ENCODE results near the gene TPH1. TPM values are rescaled to one million over a fixed set of nuclear protein-coding genes. Genes with fewer than 3 reads are reported as not detected.
A peak's percentile ranks its signal among the peaks of the same experiment; 100 is the strongest.

The TPH1 gene
- total and polyA plus RNA-seq, 5 donors from 2014 or later = 0.26 to 0.74 TPM; not detected in 3

DNA sequence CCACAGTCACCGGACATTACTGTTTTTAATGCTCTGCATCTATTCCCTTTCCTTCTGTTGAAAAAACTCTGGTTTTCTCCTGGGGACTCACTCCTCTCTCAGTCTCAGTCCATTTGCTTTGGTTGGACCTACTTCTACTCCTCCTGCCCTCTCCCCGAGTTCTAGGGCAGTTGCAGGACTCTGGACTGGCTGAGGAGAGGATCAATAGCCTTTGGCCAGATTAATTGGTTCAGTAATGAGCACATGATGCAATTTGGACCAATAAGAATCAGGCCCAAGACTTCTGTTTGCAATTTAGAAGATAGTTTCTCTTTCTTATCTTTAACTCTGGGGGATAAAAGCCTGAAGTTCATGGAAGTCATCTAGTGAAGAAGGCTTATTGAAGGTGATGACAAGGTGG lies 15.3 kb upstream of the TPH1 start:
- H3K27me3 ChIP-seq (ENCODE audit: control insufficient read depth, insufficient read depth, low read length) = no peaks in the 10 kb centered on the region
- no peak overlapping the region for H3K4me3 ChIP-seq (ENCODE audit: low read depth, low read length)
- H3K9me3 ChIP-seq (ENCODE audit: control insufficient read depth in 2 of 2, low read length in 2 of 2) = no peaks in the 10 kb centered on the region
- H3K36me3 ChIP-seq (ENCODE audit: control insufficient read depth, insufficient read depth, low read length) = no peaks in the 10 kb centered on the region
- H3K27me3 Mint-ChIP-seq = no peaks in the 10 kb centered on the region
- H3K4me1 Mint-ChIP-seq = no peaks in the 10 kb centered on the region
- no peak overlapping the region for H3K27ac Mint-ChIP-seq
- no peak for DNase-seq
- no peak overlapping the region for H3K4me3 Mint-ChIP-seq
- peaks cover 10% of the 10 kb centered on the region for H3K36me3 Mint-ChIP-seq
- no peaks in the 10 kb centered on the region for H3K9me3 Mint-ChIP-seq
- H3K4me1 ChIP-seq (ENCODE audit: control insufficient read depth, insufficient read depth, low read length, poor library complexity, severe bottlenecking) = no peaks in the 10 kb centered on the region
- ATAC-seq (ENCODE audit: low read depth in 2 of 2) = no peak
- H3K27ac ChIP-seq (ENCODE audit: insufficient read depth, low read length, poor library complexity, severe bottlenecking) = no peak overlapping the region

DNA sequence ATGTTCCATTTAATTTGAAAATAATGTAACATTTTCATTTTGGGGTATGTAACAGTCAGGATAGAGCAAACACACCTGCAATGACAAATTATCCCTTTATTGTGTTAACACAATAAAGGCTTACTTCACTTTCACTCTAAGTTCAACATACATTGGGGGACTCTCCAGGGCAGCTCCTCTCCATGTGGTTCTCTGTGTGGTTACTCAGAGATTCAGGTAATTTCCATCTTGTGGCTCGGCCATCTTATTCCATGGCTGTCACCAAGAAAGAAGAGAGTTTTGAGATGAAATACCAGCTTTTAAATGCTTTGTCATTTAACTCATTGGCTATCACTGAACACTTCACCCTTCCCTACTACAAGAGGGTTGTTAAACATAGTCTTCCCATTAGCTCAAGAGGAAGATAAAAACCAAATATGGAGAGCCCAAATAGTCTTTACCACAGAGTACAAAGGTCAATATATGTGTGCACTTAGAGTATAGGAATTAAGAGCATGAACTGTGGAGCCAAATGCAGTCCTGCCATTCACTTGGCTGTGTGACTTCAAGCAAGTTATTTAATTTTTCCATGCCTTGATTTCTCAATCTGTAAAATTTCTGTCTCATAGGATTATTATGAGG lies 10.6 kb upstream of the TPH1 start:
- Mint-ChIP-seq H3K4me3 (no peak overlapping the region), H3K9me3 (peaks cover 0 to 2% (median 0%) of the 10 kb centered on the region in 7 donors), H3K4me1 (no peaks in the 10 kb centered on the region), H3K27ac (no peak overlapping the region), H3K36me3 (peaks cover 6% of the 10 kb centered on the region), H3K27me3 (peaks cover 6% of the 10 kb centered on the region)
- no peaks in the 10 kb centered on the region for H3K27me3 ChIP-seq (ENCODE audit: control insufficient read depth, insufficient read depth, low read length)
- H3K4me3 ChIP-seq (ENCODE audit: low read depth, low read length) = no peak overlapping the region
- no peaks in the 10 kb centered on the region for H3K36me3 ChIP-seq (ENCODE audit: control insufficient read depth, insufficient read depth, low read length)
- ATAC-seq (ENCODE audit: low read depth in 2 of 2) (no peak), DNase-seq (no peak)
- no peak overlapping the region for H3K27ac ChIP-seq (ENCODE audit: insufficient read depth, low read length, poor library complexity, severe bottlenecking)
- no peaks in the 10 kb centered on the region for H3K4me1 ChIP-seq (ENCODE audit: control insufficient read depth, insufficient read depth, low read length, poor library complexity, severe bottlenecking)
- H3K9me3 ChIP-seq (ENCODE audit: control insufficient read depth in 2 of 2, low read length in 2 of 2) = no peaks in the 10 kb centered on the region

DNA sequence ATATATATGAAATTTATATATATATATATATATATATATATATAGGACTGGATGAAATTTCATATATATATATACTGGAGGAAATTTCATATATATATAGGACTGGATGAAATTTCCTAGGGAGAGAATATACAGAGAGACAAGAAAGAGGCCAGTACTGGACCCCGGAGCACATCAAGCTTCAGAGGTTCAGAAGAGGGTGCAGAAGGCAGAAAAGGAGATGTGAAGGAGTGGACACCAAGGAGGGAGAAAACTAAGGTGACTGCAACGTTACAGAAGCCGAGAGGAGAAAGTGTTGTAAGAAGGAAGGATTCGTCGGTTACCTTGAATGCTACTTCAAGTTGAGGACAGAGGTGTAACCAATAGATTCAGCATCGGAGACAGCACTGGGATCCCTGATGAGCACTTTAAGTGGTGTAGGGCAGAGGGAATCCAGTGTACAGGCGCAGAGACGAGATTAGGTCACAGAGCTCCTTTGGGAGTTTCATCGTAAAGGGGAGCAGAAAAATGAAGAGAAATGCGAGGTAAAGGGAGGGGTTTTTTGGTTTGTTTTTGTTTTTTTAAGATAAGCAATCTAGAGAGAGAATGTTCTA lies 8.5 kb upstream of the TPH1 start:
- Histone ChIP-seq H3K4me3 (ENCODE audit: low read depth, low read length) (no peak overlapping the region), H3K27ac (ENCODE audit: insufficient read depth, low read length, poor library complexity, severe bottlenecking) (no peak overlapping the region), H3K36me3 (ENCODE audit: control insufficient read depth, insufficient read depth, low read length) (no peaks in the 10 kb centered on the region), H3K27me3 (ENCODE audit: control insufficient read depth, insufficient read depth, low read length) (no peaks in the 10 kb centered on the region), H3K9me3 (ENCODE audit: control insufficient read depth in 2 of 2, low read length in 2 of 2) (no peaks in the 10 kb centered on the region), H3K4me1 (ENCODE audit: control insufficient read depth, insufficient read depth, low read length, poor library complexity, severe bottlenecking) (no peaks in the 10 kb centered on the region)
- DNase-seq = peak in 1 of 3 donors; percentile 6
- Mint-ChIP-seq H3K9me3 (peaks cover 0 to 3% (median 0%) of the 10 kb centered on the region in 7 donors), H3K27me3 (peaks cover 6% of the 10 kb centered on the region), H3K27ac (no peak overlapping the region), H3K36me3 (no peaks in the 10 kb centered on the region), H3K4me1 (no peaks in the 10 kb centered on the region), H3K4me3 (no peak overlapping the region)
- no peak for ATAC-seq (ENCODE audit: low read depth in 2 of 2)

DNA sequence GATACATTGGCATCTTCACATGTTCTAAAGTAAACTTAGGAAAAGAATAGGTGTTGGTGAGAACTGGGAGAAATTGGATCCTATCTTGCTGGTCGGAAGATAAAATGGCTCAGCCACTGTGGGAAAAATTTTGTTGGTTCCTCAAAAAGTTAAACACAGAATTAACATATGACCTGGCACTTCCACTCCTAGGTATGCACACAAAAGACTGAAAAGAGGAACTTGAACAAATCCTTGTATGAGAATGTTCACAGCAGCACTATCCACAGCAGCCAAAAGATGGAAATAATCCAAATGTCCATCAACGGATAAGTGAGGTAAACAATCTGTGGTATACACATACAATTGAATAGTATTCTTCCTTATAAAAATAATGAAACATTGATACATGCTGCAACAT lies 4.8 kb upstream of the TPH1 start:
- Histone ChIP-seq H3K27me3 (ENCODE audit: control insufficient read depth, insufficient read depth, low read length) (peaks cover 9% of the 10 kb centered on the region), H3K4me1 (ENCODE audit: control insufficient read depth, insufficient read depth, low read length, poor library complexity, severe bottlenecking) (no peaks in the 10 kb centered on the region), H3K36me3 (ENCODE audit: control insufficient read depth, insufficient read depth, low read length) (no peaks in the 10 kb centered on the region), H3K27ac (ENCODE audit: insufficient read depth, low read length, poor library complexity, severe bottlenecking) (no peak overlapping the region), H3K4me3 (ENCODE audit: low read depth, low read length) (no peak overlapping the region), H3K9me3 (ENCODE audit: control insufficient read depth in 2 of 2, low read length in 2 of 2) (no peaks in the 10 kb centered on the region)
- DNase-seq (no peak), ATAC-seq (ENCODE audit: low read depth in 2 of 2) (no peak)
- peaks cover 6% of the 10 kb centered on the region for H3K36me3 Mint-ChIP-seq
- no peak overlapping the region for H3K4me3 Mint-ChIP-seq
- peaks cover 0 to 5% (median 2%) of the 10 kb centered on the region in 7 donors for H3K9me3 Mint-ChIP-seq
- no peaks in the 10 kb centered on the region for H3K4me1 Mint-ChIP-seq
- H3K27ac Mint-ChIP-seq = no peak overlapping the region
- peaks cover 27% of the 10 kb centered on the region for H3K27me3 Mint-ChIP-seq

DNA sequence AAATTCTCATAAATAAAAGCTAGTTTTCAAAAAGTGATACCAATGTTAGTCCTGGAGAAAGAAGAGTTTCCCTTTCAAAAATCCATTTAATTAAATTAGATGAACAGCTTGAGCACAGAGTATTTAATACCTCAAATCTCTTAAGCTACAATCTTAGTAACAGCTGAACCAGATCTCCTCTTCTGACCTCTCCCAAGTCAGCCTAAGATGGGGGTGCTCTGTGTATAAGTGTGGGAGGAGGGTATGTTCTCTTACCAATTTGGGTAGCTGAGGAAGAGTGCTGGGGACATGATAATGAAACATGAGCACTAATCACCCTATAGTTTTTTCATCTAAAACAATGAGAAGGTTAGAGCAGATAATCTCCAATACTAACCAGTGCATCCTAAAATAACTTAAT lies 9.6 kb downstream of the TPH1 start:
- no peak for ATAC-seq (ENCODE audit: low read depth in 2 of 2)
- no peaks in the 10 kb centered on the region for H3K36me3 Mint-ChIP-seq

DNA sequence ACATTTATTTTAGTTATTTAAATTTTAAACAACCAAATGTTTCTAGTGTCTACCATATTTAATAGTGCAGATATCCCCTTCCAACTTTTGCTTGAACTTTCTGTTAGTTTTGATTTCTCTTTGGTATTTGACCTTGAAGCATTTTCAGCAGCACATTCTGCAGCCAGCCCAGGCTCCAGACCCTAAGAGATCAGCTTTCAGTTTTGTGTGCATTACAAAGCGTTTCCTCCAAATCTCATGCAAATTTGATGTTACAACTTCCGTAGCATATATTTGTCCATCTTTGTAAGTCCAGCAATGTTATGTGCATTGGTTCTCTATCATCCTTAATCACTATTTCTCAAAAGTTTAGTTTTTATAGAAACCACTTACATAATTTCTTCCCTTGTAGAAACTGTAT lies 18.6 kb downstream of the TPH1 start:
- ATAC-seq (ENCODE audit: low read depth in 2 of 2) = no peak
- no peaks in the 10 kb centered on the region for H3K9me3 Mint-ChIP-seq
- no peaks in the 10 kb centered on the region for H3K4me1 ChIP-seq (ENCODE audit: control insufficient read depth, insufficient read depth, low read length, poor library complexity, severe bottlenecking)
- no peaks in the 10 kb centered on the region for H3K36me3 ChIP-seq (ENCODE audit: control insufficient read depth, insufficient read depth, low read length)
- H3K4me3 ChIP-seq (ENCODE audit: low read depth, low read length) = no peak overlapping the region
- H3K4me3 Mint-ChIP-seq = no peak overlapping the region
- H3K27me3 Mint-ChIP-seq = no peaks in the 10 kb centered on the region
- H3K36me3 Mint-ChIP-seq = no peaks in the 10 kb centered on the region
- no peaks in the 10 kb centered on the region for H3K9me3 ChIP-seq (ENCODE audit: control insufficient read depth in 2 of 2, low read length in 2 of 2)
- H3K4me1 Mint-ChIP-seq = peaks cover 0 to 5% (median 2%) of the 10 kb centered on the region in 4 donors
- no peak for DNase-seq
- H3K27ac ChIP-seq (ENCODE audit: insufficient read depth, low read length, poor library complexity, severe bottlenecking) = no peak overlapping the region
- peak overlapping the region in 1 of 3 donors; percentile 83 for H3K27ac Mint-ChIP-seq
- H3K27me3 ChIP-seq (ENCODE audit: control insufficient read depth, insufficient read depth, low read length) = no peaks in the 10 kb centered on the region

More for the DNA sequence above, 9.6 kb downstream of the TPH1 start:
- Histone ChIP-seq H3K4me3 (ENCODE audit: low read depth, low read length) (no peak overlapping the region), H3K27me3 (ENCODE audit: control insufficient read depth, insufficient read depth, low read length) (no peaks in the 10 kb centered on the region), H3K4me1 (ENCODE audit: control insufficient read depth, insufficient read depth, low read length, poor library complexity, severe bottlenecking) (no peaks in the 10 kb centered on the region), H3K36me3 (ENCODE audit: control insufficient read depth, insufficient read depth, low read length) (no peaks in the 10 kb centered on the region), H3K9me3 (ENCODE audit: control insufficient read depth in 2 of 2, low read length in 2 of 2) (no peaks in the 10 kb centered on the region), H3K27ac (ENCODE audit: insufficient read depth, low read length, poor library complexity, severe bottlenecking) (no peak overlapping the region)
- H3K4me1 Mint-ChIP-seq = no peaks in the 10 kb centered on the region
- no peak for DNase-seq
- H3K9me3 Mint-ChIP-seq = no peaks in the 10 kb centered on the region
- no peak overlapping the region for H3K27ac Mint-ChIP-seq
- peaks cover 12% of the 10 kb centered on the region for H3K27me3 Mint-ChIP-seq
- H3K4me3 Mint-ChIP-seq = no peak overlapping the region

DNA sequence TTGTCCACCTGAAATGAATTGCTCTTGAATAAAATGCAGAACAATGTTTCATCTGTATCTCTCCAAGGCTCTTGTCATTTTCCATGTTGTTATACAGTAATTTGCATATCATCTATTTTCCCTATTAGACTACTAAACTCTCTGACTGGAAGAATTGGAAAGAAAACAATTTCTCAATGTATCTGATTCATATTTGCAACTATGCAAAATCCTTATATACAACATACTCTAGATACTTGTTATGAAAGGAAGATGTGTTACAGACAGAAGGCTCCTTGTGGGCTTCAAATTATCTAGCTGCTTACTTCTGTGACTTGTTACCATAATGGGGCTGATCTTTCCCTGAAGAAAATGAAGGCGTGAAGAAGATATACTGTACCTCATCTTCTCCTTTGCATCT lies 23.6 kb downstream of the TPH1 start:
- no peak for ATAC-seq (ENCODE audit: low read depth in 2 of 2)
- Histone ChIP-seq H3K27ac (ENCODE audit: insufficient read depth, low read length, poor library complexity, severe bottlenecking) (no peak overlapping the region), H3K36me3 (ENCODE audit: control insufficient read depth, insufficient read depth, low read length) (no peaks in the 10 kb centered on the region), H3K4me3 (ENCODE audit: low read depth, low read length) (no peak overlapping the region), H3K4me1 (ENCODE audit: control insufficient read depth, insufficient read depth, low read length, poor library complexity, severe bottlenecking) (no peaks in the 10 kb centered on the region), H3K27me3 (ENCODE audit: control insufficient read depth, insufficient read depth, low read length) (no peaks in the 10 kb centered on the region), H3K9me3 (ENCODE audit: control insufficient read depth in 2 of 2, low read length in 2 of 2) (no peaks in the 10 kb centered on the region)
- DNase-seq = no peak
- Mint-ChIP-seq H3K9me3 (no peaks in the 10 kb centered on the region), H3K36me3 (no peaks in the 10 kb centered on the region), H3K27me3 (no peaks in the 10 kb centered on the region), H3K4me3 (no peak overlapping the region), H3K27ac (no peak overlapping the region), H3K4me1 (peaks cover 0 to 5% (median 2%) of the 10 kb centered on the region in 4 donors)

DNA sequence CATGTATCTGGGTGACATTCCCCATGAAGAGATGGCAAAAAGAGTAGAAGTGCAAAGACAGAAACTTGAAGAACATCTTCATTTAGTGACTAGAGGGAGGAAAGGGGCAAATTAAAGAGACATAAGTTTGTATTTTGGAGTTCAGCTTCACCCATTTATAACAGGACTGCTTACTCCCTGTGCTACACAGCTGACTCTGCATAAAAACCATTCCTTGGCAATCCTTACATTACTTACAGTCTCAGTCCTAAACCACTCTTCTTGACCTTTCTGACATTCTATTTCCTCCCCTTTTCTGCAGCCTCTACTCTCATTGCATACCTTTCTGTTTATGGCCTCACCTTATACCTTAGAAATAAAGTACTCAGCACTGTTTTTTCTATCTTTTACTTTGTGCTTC lies 26.4 kb downstream of the TPH1 start:
- no peaks in the 10 kb centered on the region for H3K27me3 ChIP-seq (ENCODE audit: control insufficient read depth, insufficient read depth, low read length)
- H3K4me1 ChIP-seq (ENCODE audit: control insufficient read depth, insufficient read depth, low read length, poor library complexity, severe bottlenecking) = no peaks in the 10 kb centered on the region
- no peak overlapping the region for H3K4me3 Mint-ChIP-seq
- H3K9me3 Mint-ChIP-seq = no peaks in the 10 kb centered on the region
- ATAC-seq (ENCODE audit: low read depth in 2 of 2) (no peak), DNase-seq (no peak)
- H3K4me1 Mint-ChIP-seq = peaks cover 0 to 4% (median under 1%) of the 10 kb centered on the region in 4 donors
- no peaks in the 10 kb centered on the region for H3K9me3 ChIP-seq (ENCODE audit: control insufficient read depth in 2 of 2, low read length in 2 of 2)
- no peaks in the 10 kb centered on the region for H3K36me3 Mint-ChIP-seq
- H3K27ac ChIP-seq (ENCODE audit: insufficient read depth, low read length, poor library complexity, severe bottlenecking) = no peak overlapping the region
- H3K4me3 ChIP-seq (ENCODE audit: low read depth, low read length) = no peak overlapping the region
- H3K27ac Mint-ChIP-seq = no peak overlapping the region
- no peaks in the 10 kb centered on the region for H3K36me3 ChIP-seq (ENCODE audit: control insufficient read depth, insufficient read depth, low read length)
- H3K27me3 Mint-ChIP-seq = no peaks in the 10 kb centered on the region

All from CD4-positive, CD25-positive, alpha-beta regulatory T cell (primary cell).